HUES48 (cell line): ENCODE data around the gene KRTAP4-9.
"Not testable (repeated sequence)": the region's sequence is repeated elsewhere in the genome, so short reads cannot be mapped to it uniquely, and the experiment has no call there.

ENCODE experiments used
- H3K27ac ChIP-seq: one replicate; pipeline ENCODE4 v1.7.0; 2013; ENCODE audit warnings: low read depth, low read length, inconsistent platforms
- H3K27me3 ChIP-seq: 2 replicates; pipeline ENCODE4 v1.6.1; 2013; ENCODE audit warnings: mild to moderate bottlenecking, low read length; ENCODE audit not compliant: control insufficient read depth, insufficient read depth
- H3K36me3 ChIP-seq: 2 replicates; pipeline ENCODE4 v1.6.1; 2013; ENCODE audit warnings: low read length; ENCODE audit not compliant: control insufficient read depth, insufficient read depth
- H3K4me1 ChIP-seq: 2 replicates; pipeline ENCODE4 v1.6.1; 2013; ENCODE audit warnings: mild to moderate bottlenecking, low read length; ENCODE audit not compliant: control insufficient read depth, insufficient read depth
- H3K4me3 ChIP-seq: 2 replicates; pipeline ENCODE4 v1.5.1; 2013; ENCODE audit warnings: mild to moderate bottlenecking, low read depth, low read length
- H3K9ac ChIP-seq: 2 replicates; pipeline ENCODE4 v1.6.1; 2013; ENCODE audit warnings: mild to moderate bottlenecking, low read depth, low read length, moderate library complexity
- H3K9me3 ChIP-seq: 2 replicates; pipeline ENCODE4 v1.6.1; 2013; ENCODE audit warnings: low read length; ENCODE audit not compliant: control insufficient read depth, insufficient read depth

The KRTAP4-9 gene

DNA sequence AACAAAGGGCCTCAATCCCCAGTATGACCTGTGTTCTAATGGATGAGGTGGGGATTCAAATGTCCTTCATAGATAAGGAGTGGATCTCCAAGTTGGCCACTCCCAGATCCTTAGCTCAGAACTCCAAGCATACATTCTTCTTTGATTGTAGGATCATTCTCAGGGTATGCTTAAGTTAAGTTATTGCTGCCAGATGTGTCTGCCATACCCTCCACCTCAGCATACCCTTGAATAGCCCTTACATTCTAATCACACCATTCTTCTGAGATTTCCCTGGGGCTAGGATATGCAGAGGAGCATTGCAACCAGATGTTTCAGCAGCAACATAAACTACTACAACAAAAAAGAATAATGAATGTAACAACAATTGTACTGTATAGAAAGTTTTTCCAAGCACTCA, 37.9 kb upstream of the KRTAP4-9 start:
- Histone ChIP-seq H3K27ac (no peak overlapping the region), H3K9me3 (no peaks in the 10 kb centered on the region), H3K36me3 (no peaks in the 10 kb centered on the region), H3K4me1 (no peaks in the 10 kb centered on the region), H3K4me3 (no peak overlapping the region), H3K27me3 (no peaks in the 10 kb centered on the region), H3K9ac (no peak overlapping the region)

DNA sequence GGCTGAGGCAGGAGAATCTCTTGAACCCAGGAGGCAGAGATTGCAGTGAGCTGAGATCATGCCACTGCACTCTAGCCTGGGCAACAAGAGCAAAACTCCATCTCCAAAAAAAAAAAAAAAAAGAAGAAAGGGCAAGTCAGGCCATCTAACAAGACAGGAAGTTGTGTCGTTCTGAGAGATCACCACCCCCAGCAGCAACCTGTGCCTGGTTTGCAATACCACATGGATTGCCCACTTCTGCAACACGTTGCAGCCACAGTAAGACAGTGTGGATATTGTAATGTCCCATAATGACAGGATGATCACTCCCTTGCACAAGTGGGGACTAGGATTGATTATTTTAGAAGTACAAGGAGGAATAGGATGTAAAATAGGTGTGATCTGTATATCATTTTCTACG, 36.2 kb upstream of the KRTAP4-9 start:
- Histone ChIP-seq H3K9me3 (no peaks in the 10 kb centered on the region), H3K27me3 (no peaks in the 10 kb centered on the region), H3K4me3 (no peak overlapping the region), H3K27ac (no peak overlapping the region), H3K4me1 (no peaks in the 10 kb centered on the region), H3K9ac (no peak overlapping the region), H3K36me3 (no peaks in the 10 kb centered on the region)

DNA sequence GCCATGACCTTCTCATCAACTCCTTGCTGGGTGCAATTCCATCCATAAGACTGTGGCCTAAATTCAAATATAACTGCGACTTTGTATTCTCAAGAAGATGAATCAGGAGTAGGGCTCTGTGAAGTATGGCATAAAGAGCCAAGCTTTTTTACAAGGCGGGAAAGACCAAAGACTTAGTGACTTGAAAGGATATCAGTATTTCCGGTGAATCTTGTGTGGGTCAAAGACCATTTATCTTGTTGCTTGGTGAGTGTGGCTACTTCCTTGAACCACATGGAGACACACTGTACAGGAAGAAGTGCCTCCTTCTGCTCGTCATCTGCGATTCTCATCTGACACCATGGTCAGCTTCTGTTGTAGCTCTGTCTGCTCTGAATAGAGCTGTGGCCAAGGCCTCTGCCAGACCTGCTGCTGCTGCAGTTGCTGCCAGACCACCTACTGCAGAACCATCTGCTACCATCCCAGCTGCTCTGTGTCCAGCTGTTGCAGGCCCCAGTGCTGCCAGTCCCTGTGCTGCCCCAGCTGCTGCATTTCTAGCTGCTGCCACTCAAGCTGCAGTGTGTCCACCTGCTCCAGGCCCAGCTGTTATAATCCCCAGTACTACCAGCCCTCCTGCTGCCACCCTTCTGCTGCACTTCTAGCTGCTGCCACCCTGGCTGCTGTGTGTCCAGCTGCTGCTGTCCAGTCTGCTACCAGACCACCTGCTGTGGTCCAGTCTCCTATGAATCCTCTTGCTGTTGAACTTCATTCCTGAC, 33.4 kb upstream of the KRTAP4-9 start:
- no peaks in the 10 kb centered on the region for H3K27me3 ChIP-seq
- H3K9me3 ChIP-seq: no peaks in the 10 kb centered on the region
- no peaks in the 10 kb centered on the region for H3K36me3 ChIP-seq
- H3K4me3 ChIP-seq: no peak overlapping the region
- no peaks in the 10 kb centered on the region for H3K4me1 ChIP-seq
- no peak overlapping the region for H3K27ac ChIP-seq
- no peak overlapping the region for H3K9ac ChIP-seq

DNA sequence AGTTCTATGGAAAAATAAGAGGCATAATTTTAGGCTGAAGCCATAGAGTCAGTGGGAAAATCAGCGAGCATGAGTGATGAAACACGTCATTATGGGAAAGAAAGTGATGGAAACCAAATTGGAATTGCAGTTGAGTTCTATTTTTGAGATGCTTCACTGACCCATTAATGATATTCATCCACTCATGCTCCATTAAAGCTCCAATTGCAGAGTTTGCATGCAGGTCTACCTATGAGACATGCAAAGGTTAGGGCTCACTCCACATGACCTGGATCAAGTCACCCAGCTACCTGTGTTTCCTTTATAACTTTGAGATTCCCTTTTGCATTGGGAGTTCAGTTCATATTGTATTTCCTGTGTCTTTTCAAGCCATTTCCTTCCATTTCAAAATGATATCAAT, 31.5 kb upstream of the KRTAP4-9 start:
- H3K9me3 ChIP-seq: no peaks in the 10 kb centered on the region
- H3K9ac ChIP-seq: no peak overlapping the region
- no peak overlapping the region for H3K4me3 ChIP-seq
- no peaks in the 10 kb centered on the region for H3K27me3 ChIP-seq
- H3K36me3 ChIP-seq: no peaks in the 10 kb centered on the region
- no peak overlapping the region for H3K27ac ChIP-seq
- no peaks in the 10 kb centered on the region for H3K4me1 ChIP-seq

DNA sequence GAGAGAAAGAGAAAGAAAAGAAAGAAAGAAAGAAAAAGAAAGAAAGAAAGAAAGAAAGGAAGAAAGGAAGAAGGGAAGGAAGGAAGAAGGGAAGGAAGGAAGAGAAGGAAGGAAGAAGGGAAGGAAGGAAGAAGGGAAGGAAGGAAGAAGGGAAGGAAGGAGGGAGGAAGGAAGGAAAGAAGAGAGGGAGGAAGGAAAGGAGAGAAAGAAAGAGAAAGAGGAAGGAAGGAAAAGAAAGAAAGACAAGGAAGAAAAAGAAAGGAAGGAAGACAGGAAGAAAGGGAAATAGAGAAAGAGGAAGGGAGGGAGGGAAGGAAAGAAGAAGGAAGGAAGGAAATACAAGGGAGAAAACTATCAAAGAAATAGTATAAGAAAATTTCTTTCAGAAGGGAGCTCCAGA, 28.4 kb upstream of the KRTAP4-9 start:
- H3K27me3 ChIP-seq: no peaks in the 10 kb centered on the region
- H3K9me3 ChIP-seq: no peaks in the 10 kb centered on the region
- H3K36me3 ChIP-seq: no peaks in the 10 kb centered on the region
- no peak overlapping the region for H3K9ac ChIP-seq
- no peak overlapping the region for H3K27ac ChIP-seq
- H3K4me1 ChIP-seq: no peaks in the 10 kb centered on the region
- no peak overlapping the region for H3K4me3 ChIP-seq

DNA sequence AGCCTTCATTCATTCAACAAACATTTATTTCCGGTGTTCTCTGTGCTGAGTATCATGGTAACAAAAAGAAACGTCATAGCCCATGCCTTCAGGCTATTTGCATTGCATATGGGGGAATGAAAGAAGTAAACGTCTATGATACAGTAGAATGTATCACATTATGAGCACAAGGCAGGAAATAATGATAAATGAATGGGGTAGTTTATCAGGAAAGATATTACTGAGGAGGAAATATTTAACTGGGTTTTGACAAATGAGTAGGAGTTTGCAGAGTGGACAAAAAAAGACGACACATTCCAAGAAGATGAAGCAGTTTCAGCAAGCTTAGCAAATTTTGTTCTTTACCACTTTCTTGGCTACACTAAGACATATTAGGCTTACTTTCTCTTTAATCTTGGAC, 22.6 kb upstream of the KRTAP4-9 start:
- no peak overlapping the region for H3K4me3 ChIP-seq
- no peaks in the 10 kb centered on the region for H3K27me3 ChIP-seq
- no peaks in the 10 kb centered on the region for H3K4me1 ChIP-seq
- H3K36me3 ChIP-seq: no peaks in the 10 kb centered on the region
- no peak overlapping the region for H3K27ac ChIP-seq
- H3K9me3 ChIP-seq: no peaks in the 10 kb centered on the region
- no peak overlapping the region for H3K9ac ChIP-seq

DNA sequence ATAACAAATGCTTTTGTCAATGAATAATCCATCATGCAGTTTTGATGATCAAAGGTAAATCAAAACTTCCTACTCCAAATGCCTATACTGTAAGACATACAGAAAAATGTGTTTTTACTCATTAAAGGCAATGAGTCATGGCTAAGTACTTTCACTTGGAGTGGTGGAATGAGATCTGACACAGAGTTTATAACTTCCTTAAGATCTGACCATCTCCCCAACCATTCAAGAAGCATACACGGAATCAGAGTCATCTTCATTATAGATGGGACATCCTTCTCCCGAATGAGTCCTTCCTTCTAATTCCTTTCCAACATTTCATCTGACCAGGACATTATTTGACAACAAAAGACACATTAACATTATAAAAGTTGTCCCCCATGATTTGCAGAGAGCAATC, 21.8 kb upstream of the KRTAP4-9 start:
- not testable (repeated sequence) for H3K4me3 ChIP-seq, H3K36me3 ChIP-seq, H3K9me3 ChIP-seq, H3K4me1 ChIP-seq, H3K9ac ChIP-seq, H3K27ac ChIP-seq, H3K27me3 ChIP-seq

DNA sequence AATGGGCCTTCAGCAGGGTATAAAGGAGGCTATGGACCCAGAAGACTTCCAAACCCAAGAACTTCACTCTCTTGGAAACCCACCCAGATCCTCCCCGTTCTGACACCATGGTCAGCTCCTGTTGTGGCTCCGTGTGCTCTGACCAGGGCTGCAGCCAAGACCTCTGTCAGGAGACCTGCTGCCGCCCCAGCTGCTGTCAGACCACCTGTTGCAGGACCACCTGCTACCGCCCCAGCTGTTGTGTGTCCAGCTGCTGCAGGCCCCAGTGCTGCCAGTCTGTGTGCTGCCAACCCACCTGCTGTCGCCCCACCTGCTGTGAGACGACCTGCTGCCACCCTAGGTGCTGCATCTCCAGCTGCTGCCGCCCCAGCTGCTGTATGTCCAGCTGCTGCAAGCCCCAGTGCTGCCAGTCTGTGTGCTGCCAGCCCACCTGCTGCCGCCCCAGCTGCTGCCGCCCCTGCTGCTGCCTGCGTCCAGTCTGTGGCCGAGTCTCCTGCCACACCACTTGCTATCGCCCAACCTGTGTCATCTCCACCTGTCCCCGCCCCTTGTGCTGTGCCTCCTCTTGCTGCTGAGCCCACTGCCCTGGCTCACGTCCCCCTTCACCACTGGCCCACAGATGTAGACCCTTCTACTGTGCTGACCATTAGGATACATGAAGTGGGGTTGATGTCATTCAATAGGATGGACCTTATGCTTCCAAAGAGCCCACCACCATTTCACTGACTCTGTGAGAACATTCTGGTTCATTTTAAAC, 20.9 kb upstream of the KRTAP4-9 start, which contains the start of gene KRTAP4-7:
Gene KRTAP4-7 (plus strand): TSS at position 51 of the 757 bp plus-strand sequence. CDS start 57 bp downstream, at position 108.
- H3K27me3 ChIP-seq, H3K27ac ChIP-seq, H3K4me1 ChIP-seq, H3K36me3 ChIP-seq, H3K9ac ChIP-seq, H3K9me3 ChIP-seq, H3K4me3 ChIP-seq: not testable (repeated sequence)

DNA sequence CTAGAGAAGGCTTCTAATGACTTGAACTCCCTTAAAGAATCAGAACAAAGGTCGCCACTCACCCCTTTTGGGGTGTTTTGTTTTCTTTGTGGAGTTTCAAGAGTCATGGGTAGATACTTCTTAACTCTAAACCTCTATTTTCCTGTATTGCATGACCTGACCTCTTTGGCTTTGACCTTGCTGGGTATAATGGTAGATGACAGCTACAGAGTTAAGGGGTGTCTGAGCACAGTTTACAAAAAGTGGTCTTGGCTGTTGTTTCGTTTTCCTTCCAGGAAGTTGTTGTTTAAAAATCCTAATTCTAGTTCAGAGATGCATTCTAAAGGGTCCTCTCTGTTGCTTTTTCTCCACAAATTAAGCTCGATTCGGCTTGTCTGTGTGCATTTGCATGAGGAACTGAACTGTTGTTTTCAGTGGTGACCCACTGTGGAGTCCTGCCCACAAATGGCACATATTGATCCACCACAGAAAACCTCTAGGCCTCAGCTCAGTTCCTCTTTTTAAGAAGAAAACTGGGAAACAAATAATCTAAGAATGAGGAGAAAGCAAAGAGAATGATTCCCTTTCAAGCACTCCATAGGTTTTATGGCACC, 16.3 kb upstream of the KRTAP4-9 start:
- not testable (repeated sequence) for H3K4me3 ChIP-seq, H3K36me3 ChIP-seq, H3K9ac ChIP-seq, H3K27ac ChIP-seq, H3K4me1 ChIP-seq, H3K9me3 ChIP-seq, H3K27me3 ChIP-seq

DNA sequence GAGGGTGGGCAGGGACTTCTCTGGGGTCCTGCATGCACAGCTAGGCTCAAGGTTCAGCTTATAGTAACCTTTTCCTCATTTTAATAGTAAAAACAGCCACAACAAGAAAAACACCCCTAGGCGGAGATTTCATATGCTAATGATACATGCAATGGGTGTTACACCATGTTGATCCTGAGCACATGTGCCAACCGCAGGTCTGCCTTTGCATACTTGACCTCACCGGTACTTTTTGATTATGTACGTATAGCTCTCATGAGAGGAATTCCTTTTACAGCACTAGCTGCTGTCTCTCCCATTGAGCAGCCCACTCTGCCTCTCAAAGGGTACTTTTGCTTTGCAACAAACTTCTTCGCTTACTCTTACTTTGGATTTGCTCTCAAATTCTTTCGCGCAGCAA, 9.1 kb upstream of the KRTAP4-9 start:
- Histone ChIP-seq H3K36me3 (no peaks in the 10 kb centered on the region), H3K4me1 (no peaks in the 10 kb centered on the region), H3K27ac (no peak overlapping the region), H3K9me3 (peaks cover 6% of the 10 kb centered on the region; the same call in 1 of the 2 replicates), H3K9ac (no peak overlapping the region), H3K27me3 (no peaks in the 10 kb centered on the region), H3K4me3 (no peak overlapping the region)

DNA sequence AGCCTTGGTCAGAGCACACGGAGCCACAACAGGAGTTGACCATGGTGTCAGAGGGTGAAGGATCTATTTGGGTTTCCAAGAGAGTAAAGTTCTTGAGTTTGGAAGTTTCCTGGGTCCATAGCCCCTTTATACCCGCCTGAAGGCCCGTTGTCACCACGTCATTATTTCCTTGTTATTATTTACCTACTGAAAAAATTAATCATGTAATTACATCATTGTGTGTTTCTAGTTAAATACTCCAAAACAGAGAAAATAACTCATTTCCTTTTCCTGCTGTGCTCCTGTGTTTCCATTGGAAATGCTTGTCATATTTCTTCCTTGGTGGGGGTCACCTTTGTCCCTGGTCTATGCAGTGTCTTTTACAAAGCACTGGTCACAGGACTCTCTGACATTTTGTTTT, 7.1 kb upstream of the KRTAP4-9 start, which contains the start of gene KRTAP4-8:
Gene KRTAP4-8 (minus strand): TSS at position 101 of the 400 bp plus-strand sequence. CDS start 58 bp downstream, at position 43.
- Histone ChIP-seq H3K9ac (no peak within 1 kb of the TSS), H3K27me3 (no peaks in the 10 kb centered on the region), H3K36me3 (no peaks in the 10 kb centered on the region), H3K27ac (no peak within 1 kb of the TSS), H3K9me3 (0 out of 2 replicates have a peak, but pooled peaks cover 3% of the 10 kb centered on the region), H3K4me1 (no peaks in the 10 kb centered on the region), H3K4me3 (no peak within 1 kb of the TSS)
